Measurements from ENCODE around the gene KRTAP12-1. TPM values are rescaled to one million over a fixed set of nuclear protein-coding genes. Genes with fewer than 3 reads are reported as not detected.

KRTAP12-1 gene
- total RNA-seq, 6 donors from 2014 or later, result not detected

- no peak for DNase-seq
- Histone ChIP-seq H3K9me3 (no peaks in the 10 kb centered on the region), H3K4me3 (no peak overlapping the region), H3K27me3 (no peaks in the 10 kb centered on the region), H3K4me1 (no peaks in the 10 kb centered on the region), H3K27ac (no peak overlapping the region), H3K36me3 (no peaks in the 10 kb centered on the region)
- WGBS, 2 donors, result 72 to 76% methylated on average over 7 of the region's 7 CpGs
- ATAC-seq (ENCODE audit: low FRiP score in 2 of 2), result no peak
- TF ChIP-seq EP300 (IDR thresholded peaks at IDR 0.05) (no peak), POLR2A (IDR thresholded peaks at IDR 0.05) (no peak), POLR2AphosphoS5 (IDR thresholded peaks at IDR 0.05) (no peak), CTCF (IDR thresholded peaks at IDR 0.05) (no peak)
Observed at GRCh38 chr21:44684077-44684476, 2.1 kb upstream of the KRTAP12-1 start.

- DNase-seq, result no peak
Observed at GRCh38 chr21:44682580-44683151, 703 bp upstream of the KRTAP12-1 start.

GRCh38 chr21:44681152-44681551, 811 bp downstream of the KRTAP12-1 start:
- Histone ChIP-seq H3K4me1 (no peaks in the 10 kb centered on the region), H3K9me3 (no peaks in the 10 kb centered on the region), H3K36me3 (no peaks in the 10 kb centered on the region), H3K27me3 (no peaks in the 10 kb centered on the region), H3K4me3 (no peak overlapping the region), H3K27ac (no peak overlapping the region)
- 83 to 86% methylated on average over 9 to 11 of the region's 11 CpGs for WGBS, 2 donors
- ATAC-seq (ENCODE audit: low FRiP score in 2 of 2) (no peak), DNase-seq (no peak)
- TF ChIP-seq EP300 (IDR thresholded peaks at IDR 0.05) (no peak), CTCF (IDR thresholded peaks at IDR 0.05) (no peak), POLR2AphosphoS5 (IDR thresholded peaks at IDR 0.05) (no peak), POLR2A (IDR thresholded peaks at IDR 0.05) (no peak)

More at GRCh38 chr21:44682580-44683151, 703 bp upstream of the KRTAP12-1 start:
- Histone ChIP-seq H3K36me3 (no peaks in the 10 kb centered on the region), H3K27ac (no peak overlapping the region), H3K4me1 (no peaks in the 10 kb centered on the region), H3K4me3 (no peak overlapping the region), H3K9me3 (no peaks in the 10 kb centered on the region), H3K27me3 (no peaks in the 10 kb centered on the region)
- ATAC-seq (ENCODE audit: low FRiP score in 2 of 2), result no peak
- WGBS, 2 donors, result 75 to 82% methylated on average over 14 to 15 of the region's 15 CpGs
- TF ChIP-seq CTCF (IDR thresholded peaks at IDR 0.05) (no peak), EP300 (IDR thresholded peaks at IDR 0.05) (no peak), POLR2A (IDR thresholded peaks at IDR 0.05) (no peak)

GRCh38 chr21:44677881-44678280, 4.1 kb downstream of the KRTAP12-1 start:
- 88 to 96% methylated on average over 13 of the region's 13 CpGs for WGBS, 2 donors
- Histone ChIP-seq H3K27ac (no peak overlapping the region), H3K4me3 (no peak overlapping the region), H3K9me3 (no peaks in the 10 kb centered on the region), H3K27me3 (no peaks in the 10 kb centered on the region), H3K36me3 (no peaks in the 10 kb centered on the region), H3K4me1 (no peaks in the 10 kb centered on the region)
- TF ChIP-seq EP300 (IDR thresholded peaks at IDR 0.05) (no peak), POLR2AphosphoS5 (IDR thresholded peaks at IDR 0.05) (no peak), POLR2A (IDR thresholded peaks at IDR 0.05) (no peak), CTCF (IDR thresholded peaks at IDR 0.05) (no peak)
- ATAC-seq (ENCODE audit: low FRiP score in 2 of 2), result no peak
- DNase-seq, result no peak

GRCh38 chr21:44671911-44672310, 10.1 kb downstream of the KRTAP12-1 start:
- H3K36me3 ChIP-seq, result no peaks in the 10 kb centered on the region
- H3K9me3 ChIP-seq, result peaks cover 0 to 19% (median 0%) of the 10 kb centered on the region in 4 donors
- H3K4me1 ChIP-seq, result no peaks in the 10 kb centered on the region
- 89 to 96% methylated on average over 1 of the region's 1 CpG for WGBS, 2 donors
- no peak for TF ChIP-seq EP300 (IDR thresholded peaks at IDR 0.05)
- TF ChIP-seq POLR2A (IDR thresholded peaks at IDR 0.05), result no peak
- TF ChIP-seq CTCF (IDR thresholded peaks at IDR 0.05), result no peak
- no peak for TF ChIP-seq POLR2AphosphoS5 (IDR thresholded peaks at IDR 0.05)
- no peak for ATAC-seq (ENCODE audit: low FRiP score in 2 of 2)
- DNase-seq, result no peak
- H3K4me3 ChIP-seq, result no peak overlapping the region
- no peaks in the 10 kb centered on the region for H3K27me3 ChIP-seq
- H3K27ac ChIP-seq, result no peak overlapping the region

All from upper lobe of left lung (tissue), 6 donors.